T-helper 17 cell (primary cell): ENCODE measurements around the gene LSM3. TPM values are rescaled to one million over a fixed set of nuclear protein-coding genes. Genes with fewer than 3 reads are reported as not detected.

ENCODE experiments used
- total RNA-seq, 4 donors: library from RNA in 2 of 4; stranded (reverse) in 2 of 4; gene quantifications; one replicate each; pipeline ENCODE4 v1.2.3 and lab custom pipeline; 2022 to 2026

Gene LSM3
- total RNA-seq, 2 donors from 2014 or later: 5.5 to 6.3 TPM

Other genes with a start within 250 kb of the LSM3 start
- gene CHCHD4, start 53.9 kb upstream of the LSM3 start, total RNA-seq: 1 to 10 TPM; 2.7 to 3.6 TPM
- gene TMEM43, start 53.8 kb upstream of the LSM3 start, total RNA-seq: 10 to 100 TPM; 45.6 to 51.4 TPM
- gene XPC, start 216 bp upstream of the LSM3 start, total RNA-seq: 10 to 100 TPM; 65.0 to 76.4 TPM
- gene SLC6A6, start 223.8 kb downstream of the LSM3 start, total RNA-seq: 10 to 100 TPM; 51.8 to 68.6 TPM